Activated naive CD4-positive, alpha-beta T cell treated with anti-CD3 and anti-CD28 coated beads, Interleukin-2, amount 50 U/mL, for 24 hours (primary cell): ENCODE data around the gene GRM7.

ENCODE experiments used
- H3K27ac Mint-ChIP-seq: one replicate; pipeline ENCODE4 v1.8.0; 2021; ENCODE audit warnings: mild to moderate bottlenecking, mixed read lengths
- H3K27me3 Mint-ChIP-seq: one replicate; pipeline ENCODE4 v1.8.0; 2021; ENCODE audit warnings: mixed read lengths
- H3K36me3 Mint-ChIP-seq: one replicate; pipeline ENCODE4 v1.8.0; 2021; ENCODE audit warnings: mixed read lengths
- H3K4me1 Mint-ChIP-seq: one replicate; pipeline ENCODE4 v1.8.0; 2021; ENCODE audit warnings: mixed read lengths
- H3K4me3 Mint-ChIP-seq: one replicate; pipeline ENCODE4 v1.8.0; 2021; ENCODE audit warnings: mild to moderate bottlenecking, mixed read lengths
- H3K9me3 Mint-ChIP-seq: one replicate; pipeline ENCODE4 v1.8.0; 2021; ENCODE audit warnings: mixed read lengths

Gene GRM7

GRCh38 chr3:7333125-7333524 lies 472.2 kb downstream of the GRM7 start:
- Mint-ChIP-seq H3K4me3 (no peak overlapping the region), H3K36me3 (no peaks in the 10 kb centered on the region), H3K4me1 (no peaks in the 10 kb centered on the region), H3K27me3 (no peaks in the 10 kb centered on the region), H3K27ac (no peak overlapping the region), H3K9me3 (no peaks in the 10 kb centered on the region)

GRCh38 chr3:7340795-7341194 lies 479.9 kb downstream of the GRM7 start:
- no peak overlapping the region for H3K27ac Mint-ChIP-seq
- H3K4me1 Mint-ChIP-seq = no peaks in the 10 kb centered on the region
- H3K9me3 Mint-ChIP-seq = no peaks in the 10 kb centered on the region
- H3K4me3 Mint-ChIP-seq = no peak overlapping the region
- no peaks in the 10 kb centered on the region for H3K36me3 Mint-ChIP-seq
- no peaks in the 10 kb centered on the region for H3K27me3 Mint-ChIP-seq

GRCh38 chr3:7346364-7346763 lies 485.4 kb downstream of the GRM7 start:
- Mint-ChIP-seq H3K36me3 (no peaks in the 10 kb centered on the region), H3K27ac (no peak overlapping the region), H3K9me3 (no peaks in the 10 kb centered on the region), H3K4me1 (no peaks in the 10 kb centered on the region), H3K4me3 (no peak overlapping the region), H3K27me3 (no peaks in the 10 kb centered on the region)

- no peaks in the 10 kb centered on the region for H3K27me3 Mint-ChIP-seq
Measured at GRCh38 chr3:7357101-7357500, 496.2 kb downstream of the GRM7 start.

GRCh38 chr3:7367968-7368367 lies 507.1 kb downstream of the GRM7 start:
- H3K27me3 Mint-ChIP-seq = no peaks in the 10 kb centered on the region
- H3K36me3 Mint-ChIP-seq = no peaks in the 10 kb centered on the region
- no peak overlapping the region for H3K27ac Mint-ChIP-seq
- H3K4me1 Mint-ChIP-seq = no peaks in the 10 kb centered on the region
- H3K4me3 Mint-ChIP-seq = no peak overlapping the region
- no peaks in the 10 kb centered on the region for H3K9me3 Mint-ChIP-seq

More at GRCh38 chr3:7357101-7357500, 496.2 kb downstream of the GRM7 start:
- no peak overlapping the region for H3K4me3 Mint-ChIP-seq
- no peak overlapping the region for H3K27ac Mint-ChIP-seq
- no peaks in the 10 kb centered on the region for H3K36me3 Mint-ChIP-seq
- no peaks in the 10 kb centered on the region for H3K4me1 Mint-ChIP-seq
- H3K9me3 Mint-ChIP-seq = no peaks in the 10 kb centered on the region

- H3K27me3 Mint-ChIP-seq = no peaks in the 10 kb centered on the region
- H3K4me3 Mint-ChIP-seq = no peak overlapping the region
- H3K9me3 Mint-ChIP-seq = no peaks in the 10 kb centered on the region
- no peaks in the 10 kb centered on the region for H3K4me1 Mint-ChIP-seq
- no peaks in the 10 kb centered on the region for H3K36me3 Mint-ChIP-seq
- no peak overlapping the region for H3K27ac Mint-ChIP-seq
Measured at GRCh38 chr3:7368597-7368996, 507.7 kb downstream of the GRM7 start.

GRCh38 chr3:7371693-7372572 lies 511.0 kb downstream of the GRM7 start:
- H3K9me3 Mint-ChIP-seq = no peaks in the 10 kb centered on the region
- no peaks in the 10 kb centered on the region for H3K4me1 Mint-ChIP-seq
- no peaks in the 10 kb centered on the region for H3K27me3 Mint-ChIP-seq
- no peak overlapping the region for H3K4me3 Mint-ChIP-seq
- H3K27ac Mint-ChIP-seq = no peak overlapping the region
- no peaks in the 10 kb centered on the region for H3K36me3 Mint-ChIP-seq

- H3K27me3 Mint-ChIP-seq = no peaks in the 10 kb centered on the region
- H3K9me3 Mint-ChIP-seq = no peaks in the 10 kb centered on the region
- H3K36me3 Mint-ChIP-seq = no peaks in the 10 kb centered on the region
- no peaks in the 10 kb centered on the region for H3K4me1 Mint-ChIP-seq
- no peak overlapping the region for H3K27ac Mint-ChIP-seq
- H3K4me3 Mint-ChIP-seq = no peak overlapping the region
Measured at GRCh38 chr3:7377103-7377502, 516.2 kb downstream of the GRM7 start.

- no peaks in the 10 kb centered on the region for H3K4me1 Mint-ChIP-seq
- H3K9me3 Mint-ChIP-seq = no peaks in the 10 kb centered on the region
Measured at GRCh38 chr3:7381741-7382140, 520.8 kb downstream of the GRM7 start.

GRCh38 chr3:7382293-7383010 lies 521.5 kb downstream of the GRM7 start:
- no peaks in the 10 kb centered on the region for H3K27me3 Mint-ChIP-seq
- H3K27ac Mint-ChIP-seq = no peak overlapping the region
- H3K4me1 Mint-ChIP-seq = no peaks in the 10 kb centered on the region
- H3K4me3 Mint-ChIP-seq = no peak overlapping the region
- peaks cover 4% of the 10 kb centered on the region for H3K9me3 Mint-ChIP-seq
- no peaks in the 10 kb centered on the region for H3K36me3 Mint-ChIP-seq

More at GRCh38 chr3:7381741-7382140, 520.8 kb downstream of the GRM7 start:
- Mint-ChIP-seq H3K4me3 (no peak overlapping the region), H3K27me3 (no peaks in the 10 kb centered on the region), H3K36me3 (no peaks in the 10 kb centered on the region), H3K27ac (no peak overlapping the region)

- H3K4me3 Mint-ChIP-seq = no peak overlapping the region
- H3K4me1 Mint-ChIP-seq = no peaks in the 10 kb centered on the region
- no peaks in the 10 kb centered on the region for H3K36me3 Mint-ChIP-seq
- H3K27ac Mint-ChIP-seq = no peak overlapping the region
- peaks cover 8% of the 10 kb centered on the region for H3K9me3 Mint-ChIP-seq
- H3K27me3 Mint-ChIP-seq = no peaks in the 10 kb centered on the region
Measured at GRCh38 chr3:7385635-7386034, 524.7 kb downstream of the GRM7 start.

- Mint-ChIP-seq H3K9me3 (peaks cover 12% of the 10 kb centered on the region), H3K36me3 (no peaks in the 10 kb centered on the region), H3K4me3 (no peak overlapping the region), H3K4me1 (no peaks in the 10 kb centered on the region), H3K27ac (no peak overlapping the region), H3K27me3 (peaks cover 2% of the 10 kb centered on the region)
Measured at GRCh38 chr3:7388026-7388425, 527.1 kb downstream of the GRM7 start.

GRCh38 chr3:7392206-7392605 lies 531.3 kb downstream of the GRM7 start:
- H3K9me3 Mint-ChIP-seq = peaks cover 11% of the 10 kb centered on the region
- H3K4me1 Mint-ChIP-seq = no peaks in the 10 kb centered on the region
- peaks cover 3% of the 10 kb centered on the region for H3K27me3 Mint-ChIP-seq
- H3K27ac Mint-ChIP-seq = no peak overlapping the region
- no peak overlapping the region for H3K4me3 Mint-ChIP-seq
- no peaks in the 10 kb centered on the region for H3K36me3 Mint-ChIP-seq

GRCh38 chr3:7393944-7394605 lies 533.2 kb downstream of the GRM7 start:
- Mint-ChIP-seq H3K36me3 (no peaks in the 10 kb centered on the region), H3K27ac (no peak overlapping the region), H3K4me3 (no peak overlapping the region), H3K4me1 (no peaks in the 10 kb centered on the region), H3K27me3 (peaks cover 3% of the 10 kb centered on the region), H3K9me3 (peaks cover 5% of the 10 kb centered on the region)

GRCh38 chr3:7396534-7396933 lies 535.6 kb downstream of the GRM7 start:
- H3K4me3 Mint-ChIP-seq = no peak overlapping the region
- no peak overlapping the region for H3K27ac Mint-ChIP-seq
- H3K36me3 Mint-ChIP-seq = no peaks in the 10 kb centered on the region
- no peaks in the 10 kb centered on the region for H3K4me1 Mint-ChIP-seq
- peaks cover 1% of the 10 kb centered on the region for H3K27me3 Mint-ChIP-seq
- H3K9me3 Mint-ChIP-seq = no peaks in the 10 kb centered on the region

- Mint-ChIP-seq H3K27ac (no peak overlapping the region), H3K27me3 (peaks cover 1% of the 10 kb centered on the region), H3K4me1 (no peaks in the 10 kb centered on the region)
Measured at GRCh38 chr3:7397097-7397496, 536.2 kb downstream of the GRM7 start.

More at GRCh38 chr3:7397097-7397496, 536.2 kb downstream of the GRM7 start:
- Mint-ChIP-seq H3K36me3 (no peaks in the 10 kb centered on the region), H3K4me3 (no peak overlapping the region), H3K9me3 (no peaks in the 10 kb centered on the region)
